Measurements from ENCODE around the gene NFIC.
"Not testable (repeated sequence)": the region's sequence is repeated elsewhere in the genome, so short reads cannot be mapped to it uniquely, and the experiment has no call there.

The NFIC gene

GRCh38 chr19:3338541-3339181, 27.7 kb upstream of the NFIC start:
- DNase-seq = peak; percentile 65

- DNase-seq = no peak
Measured at GRCh38 chr19:3340340-3340739, 26.0 kb upstream of the NFIC start.

- DNase-seq = no peak
Measured at GRCh38 chr19:3342246-3342645, 24.1 kb upstream of the NFIC start.

- not testable (repeated sequence) for DNase-seq
Measured at GRCh38 chr19:3342962-3343361, 23.4 kb upstream of the NFIC start.

GRCh38 chr19:3343619-3344502, 22.5 kb upstream of the NFIC start:
- peak; percentile 42 for DNase-seq

GRCh38 chr19:3344608-3345598, 21.5 kb upstream of the NFIC start:
- DNase-seq = no peak

- no peak for DNase-seq
Measured at GRCh38 chr19:3345850-3346460, 20.4 kb upstream of the NFIC start.

GRCh38 chr19:3346677-3347353, 19.6 kb upstream of the NFIC start:
- DNase-seq = no peak

- DNase-seq = no peak
Measured at GRCh38 chr19:3348042-3348441, 18.3 kb upstream of the NFIC start.

GRCh38 chr19:3348469-3348868, 17.9 kb upstream of the NFIC start:
- not testable (repeated sequence) for DNase-seq

GRCh38 chr19:3350014-3350663, 16.2 kb upstream of the NFIC start:
- DNase-seq = no peak

- DNase-seq = no peak
Measured at GRCh38 chr19:3351702-3352447, 14.5 kb upstream of the NFIC start.

GRCh38 chr19:3353493-3353892, 12.9 kb upstream of the NFIC start:
- DNase-seq = no peak

- no peak for DNase-seq
Measured at GRCh38 chr19:3356805-3357204, 9.6 kb upstream of the NFIC start.

- no peak for DNase-seq
Measured at GRCh38 chr19:3357271-3357991, 9.0 kb upstream of the NFIC start.

- no peak for DNase-seq
Measured at GRCh38 chr19:3357992-3358688, 8.2 kb upstream of the NFIC start.

- no peak for DNase-seq
Measured at GRCh38 chr19:3358689-3359014, 7.7 kb upstream of the NFIC start.

GRCh38 chr19:3359015-3359918, 7.1 kb upstream of the NFIC start:
- peak; percentile 68 for DNase-seq
